ENCODE measurements around the gene ZNF528.

Gene ZNF528

GRCh38 chr19:52464798-52465470, 67.3 kb downstream of the ZNF528 start:
- Mint-ChIP-seq H3K4me3 (no peak overlapping the region), H3K27me3 (no peaks in the 10 kb centered on the region), H3K27ac (no peak overlapping the region), H3K9me3 (peaks cover 95% of the 10 kb centered on the region), H3K36me3 (ENCODE audit: low read depth) (no peaks in the 10 kb centered on the region), H3K4me1 (ENCODE audit: low read depth) (no peaks in the 10 kb centered on the region)
- intact Hi-C loops (cut with micrococcal nuclease) = no loop called here
